Activated CD4-positive, alpha-beta T cell treated with anti-CD3 and anti-CD28 coated beads, Interleukin-2, amount 50 U/mL, for 16 hours (primary cell): ENCODE measurements around the gene MTCH1.
"Not testable (repeated sequence)": the region's sequence is repeated elsewhere in the genome, so short reads cannot be mapped to it uniquely, and the experiment has no call there.

Experiments used
- DNase-seq: peaks from one replicate; pipeline ENCODE4 v3.0.0-alpha.2; 2020

MTCH1 gene

GRCh38 chr6:36946526-36946925 lies 39.5 kb downstream of the MTCH1 start:
- DNase-seq, result no peak

GRCh38 chr6:36945301-36945700 lies 40.7 kb downstream of the MTCH1 start:
- DNase-seq, result no peak

- DNase-seq, result no peak
Observed at GRCh38 chr6:36944650-36945049, 41.3 kb downstream of the MTCH1 start.

- DNase-seq, result not testable (repeated sequence)
Observed at GRCh38 chr6:36942329-36942728, 43.7 kb downstream of the MTCH1 start.

- not testable (repeated sequence) for DNase-seq
Observed at GRCh38 chr6:36941561-36941960, 44.4 kb downstream of the MTCH1 start.

- no peak for DNase-seq
Observed at GRCh38 chr6:36940027-36940426, 46.0 kb downstream of the MTCH1 start.

GRCh38 chr6:36939005-36939404 lies 47.0 kb downstream of the MTCH1 start:
- DNase-seq, result not testable (repeated sequence)

- DNase-seq, result no peak
Observed at GRCh38 chr6:36938536-36938935, 47.5 kb downstream of the MTCH1 start.

GRCh38 chr6:36937896-36938295 lies 48.1 kb downstream of the MTCH1 start:
- DNase-seq, result no peak

GRCh38 chr6:36936824-36937223 lies 49.2 kb downstream of the MTCH1 start:
- no peak for DNase-seq

GRCh38 chr6:36934901-36935300 lies 51.1 kb downstream of the MTCH1 start:
- DNase-seq, result no peak

- DNase-seq, result no peak
Observed at GRCh38 chr6:36933519-36933918, 52.5 kb downstream of the MTCH1 start.

GRCh38 chr6:36933102-36933501 lies 52.9 kb downstream of the MTCH1 start:
- DNase-seq, result no peak

- no peak for DNase-seq
Observed at GRCh38 chr6:36930483-36930882, 55.5 kb downstream of the MTCH1 start.

- DNase-seq, result no peak
Observed at GRCh38 chr6:36929607-36930006, 56.4 kb downstream of the MTCH1 start.

GRCh38 chr6:36929152-36929551 lies 56.8 kb downstream of the MTCH1 start:
- DNase-seq, result no peak

- DNase-seq, result no peak
Observed at GRCh38 chr6:36928547-36928918, 57.5 kb downstream of the MTCH1 start.

- no peak for DNase-seq
Observed at GRCh38 chr6:36927691-36928546, 58.1 kb downstream of the MTCH1 start.

- DNase-seq, result peak; percentile 57
Observed at GRCh38 chr6:36926708-36927513, 59.1 kb downstream of the MTCH1 start.

GRCh38 chr6:36925809-36926208 lies 60.2 kb downstream of the MTCH1 start:
- peak; percentile 45 for DNase-seq

GRCh38 chr6:36924778-36925374 lies 61.1 kb downstream of the MTCH1 start:
- DNase-seq, result no peak

GRCh38 chr6:36924131-36924530 lies 61.9 kb downstream of the MTCH1 start:
- DNase-seq, result no peak

GRCh38 chr6:36920546-36920945 lies 65.5 kb downstream of the MTCH1 start:
- DNase-seq, result no peak

- no peak for DNase-seq
Observed at GRCh38 chr6:36920049-36920448, 65.9 kb downstream of the MTCH1 start.
